B cell (primary cell): ENCODE results near the gene OR6C1. TPM values are rescaled to one million over a fixed set of nuclear protein-coding genes. Genes with fewer than 3 reads are reported as not detected.
"Not testable (repeated sequence)": the region's sequence is repeated elsewhere in the genome, so short reads cannot be mapped to it uniquely, and the experiment has no call there.

Source experiments
- ATAC-seq: fragments of 200-7000 bp; cut with Tn5 transposase; one replicate; pipeline ENCODE4 v1.10.0; 2021; ENCODE audit warnings: low read depth, mild to moderate bottlenecking, moderate number of reproducible peaks, moderate library complexity
- CTCF ChIA-PET: fragments of 350-600 bp; sonication (Branson Sonifier 250); formaldehyde crosslinking; loops from one replicate; lab custom pipeline; 2021; ENCODE audit warnings: antibody characterized with exemption, inconsistent platforms; lab: Charles Lee
- POLR2A ChIA-PET: fragments of 350-600 bp; sonication (Branson Sonifier 250); formaldehyde crosslinking; loops from one replicate; lab custom pipeline; 2021; ENCODE audit warnings: antibody characterized with exemption; lab: Charles Lee
- DNase-seq: peaks from one replicate; pipeline ENCODE4 v3.0.0; 2013
- H2AFZ ChIP-seq: 2 replicates; pipeline ENCODE4 v1.6.1; 2012; ENCODE audit warnings: mild to moderate bottlenecking, low read depth, low read length; ENCODE audit not compliant: insufficient read depth, poor library complexity, severe bottlenecking
- H3K27ac ChIP-seq, 2 donors: 1 replicate in 1 of 2; 2 replicates in 1 of 2; pipeline ENCODE4 v1.5.1; 2012 to 2013; ENCODE audit warnings: low read length in 2 of 2, mild to moderate bottlenecking in 2 of 2, moderate library complexity in 1 of 2
- H3K27me3 ChIP-seq, 4 experiments: fragments of 200-600 bp in 1 of 4; sonication (generic) in 1 of 4; replicated peaks in 1 of 4; 1 replicate in 2 of 4; 2 replicates in 2 of 4; pipeline versions ENCODE4 v1.6.1 to v1.7.0; 2013 to 2016; ENCODE audit warnings: low read length in 3 of 4, mild to moderate bottlenecking in 2 of 4, mixed read lengths in 1 of 4, moderate library complexity in 1 of 4; ENCODE audit not compliant: insufficient read depth in 4 of 4, control insufficient read depth in 3 of 4; ENCODE audit errors: control extremely low read depth in 1 of 4
- H3K36me3 ChIP-seq, 2 experiments: replicated peaks in 1 of 2; 1 replicate in 1 of 2; 2 replicates in 1 of 2; pipeline versions ENCODE4 v1.6.1 to v1.7.1; 2013; ENCODE audit warnings: low read length in 1 of 2; ENCODE audit not compliant: insufficient read depth in 2 of 2, control insufficient read depth in 1 of 2; ENCODE audit errors: control extremely low read depth in 1 of 2, extremely low read depth in 1 of 2
- H3K4me1 ChIP-seq, 2 donors: fragments of 200-600 bp in 1 of 2; sonication (generic) in 1 of 2; 1 replicate in 1 of 2; 2 replicates in 1 of 2; pipeline versions ENCODE4 v1.5.1 to v1.6.1; 2013 to 2017; ENCODE audit warnings: low read length in 2 of 2; ENCODE audit not compliant: control insufficient read depth in 2 of 2, insufficient read depth in 2 of 2
- H3K4me2 ChIP-seq: replicated peaks from 2 replicates; pipeline ENCODE3; 2012; ENCODE audit warnings: mild to moderate bottlenecking, low read depth, low read length; ENCODE audit not compliant: poor library complexity, severe bottlenecking
- H3K4me3 ChIP-seq, 5 experiments: fragments of 200-600 bp in 1 of 5; sonication (generic) in 1 of 5; 1 replicate in 3 of 5; 2 replicates in 2 of 5; pipeline versions ENCODE4 v1.5.1 to v1.7.0; 2011 to 2016; ENCODE audit warnings: low read length in 4 of 5, mild to moderate bottlenecking in 4 of 5, low read depth in 2 of 5, control low read depth in 1 of 5, moderate library complexity in 1 of 5; ENCODE audit not compliant: insufficient read depth in 1 of 5; ENCODE audit errors: control extremely low read depth in 1 of 5, extremely low read depth in 1 of 5
- H3K79me2 ChIP-seq: fragments of 200-600 bp; sonication (generic); one replicate; pipeline ENCODE4 v1.6.0; 2016; ENCODE audit warnings: low read length; ENCODE audit not compliant: control insufficient read depth, insufficient read depth
- H3K9ac ChIP-seq: fragments of 200-600 bp; sonication (generic); 2 replicates; pipeline ENCODE4 v1.6.1; 2017; ENCODE audit warnings: mild to moderate bottlenecking, low read length, moderate library complexity
- H3K9me3 ChIP-seq, 3 donors: one replicate each; pipeline versions ENCODE4 v1.6.1 to v1.7.1; 2013; ENCODE audit warnings: low read length in 2 of 3; ENCODE audit not compliant: control insufficient read depth in 2 of 3, insufficient read depth in 1 of 3; ENCODE audit errors: control extremely low read depth in 1 of 3
- H4K20me1 ChIP-seq: 2 replicates; pipeline ENCODE4 v1.6.0; 2012; ENCODE audit warnings: mild to moderate bottlenecking, low read length; ENCODE audit not compliant: insufficient read depth, control insufficient read depth, poor library complexity, severe bottlenecking
- H3K27ac Mint-ChIP-seq: one replicate; pipeline ENCODE4 v1.8.0; 2021; ENCODE audit warnings: mixed read lengths
- H3K27me3 Mint-ChIP-seq: one replicate; pipeline ENCODE4 v1.8.0; 2021; ENCODE audit warnings: mixed read lengths
- H3K4me1 Mint-ChIP-seq: one replicate; pipeline ENCODE4 v1.8.0; 2021; ENCODE audit warnings: mixed read lengths
- H3K4me3 Mint-ChIP-seq: one replicate; pipeline ENCODE4 v1.8.0; 2021; ENCODE audit warnings: mixed read lengths
- H3K9me3 Mint-ChIP-seq: one replicate; pipeline ENCODE4 v1.8.0; 2022; ENCODE audit warnings: mixed read lengths; ENCODE audit not compliant: insufficient read depth
- EZH2 ChIP-seq: IDR thresholded peaks from 2 replicates; pipeline ENCODE4 v1.6.1; 2012; ENCODE audit warnings: borderline replicate concordance, low read depth, mild to moderate bottlenecking, moderate library complexity, low read length; ENCODE audit not compliant: insufficient read depth, poor library complexity, severe bottlenecking
- WGBS: methylation state at CpG from one replicate; pipeline ENCODE4 v1.1.5; 2013; ENCODE audit warnings: missing lambda C conversion rate; ENCODE audit not compliant: insufficient coverage; 5-methylcytosine and 5-hydroxymethylcytosine counted together
- intact Hi-C: fragments of 100-400 bp; cut with micrococcal nuclease; formaldehyde crosslinking; loops from one replicate; pipeline ENCODE4 v1.10.0; 2022
- polyA plus RNA-seq: library from polyadenylated mRNA; depleted of rRNA; stranded (reverse); fragments of >200 nt; gene quantifications from 2 replicates; pipeline ENCODE4 v1.2.3, GENCODE V29; 2012
- total RNA-seq, 2 donors: library from RNA; stranded (reverse); fragments of 120-200 nt in 1 of 2; gene quantifications; 1 replicate in 1 of 2; 2 replicates in 1 of 2; pipeline versions ENCODE4 v1.2.3 to v1.2.4, GENCODE V29; 2013 to 2022
- TF ChIP-seq, protein P1 (sequence below): fragments of 200-600 bp; IDR thresholded peaks from one replicate; pipeline ENCODE4 v1.8.0; 2022; ENCODE audit warnings: antibody characterized with exemption, mild to moderate bottlenecking

The OR6C1 gene
- total and polyA plus RNA-seq, 2 donors (not counting 1 experiment from before 2014, with no cell fraction given) = not detected

DNA sequence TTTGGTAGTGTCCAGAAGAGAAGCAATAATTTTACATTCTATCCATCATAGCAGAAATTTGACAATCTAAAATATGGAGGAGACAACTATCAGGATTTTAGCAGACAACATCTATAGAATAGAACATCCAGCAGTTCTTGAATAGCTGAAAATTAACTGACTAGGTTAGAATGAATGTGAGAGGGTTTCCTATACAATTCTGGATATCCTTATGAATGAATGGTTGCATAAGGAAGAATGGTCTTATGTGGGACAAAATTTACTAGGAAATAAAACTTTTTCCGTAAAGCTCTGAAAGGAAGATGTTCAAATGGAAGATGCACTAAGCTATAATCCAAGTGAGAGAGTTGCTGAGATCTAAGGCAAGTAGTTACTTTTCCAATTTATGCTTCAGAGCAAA, 16.3 kb downstream of the OR6C1 start, which contains the start of gene OR6C3:
OR6C3 (plus strand) TSS at position 301 of the 400 bp plus-strand sequence. CDS start 955 bp downstream, outside the sequence.
- Histone ChIP-seq H2AFZ (no peak within 1 kb of the TSS), H3K4me2 (no peak within 1 kb of the TSS), H3K4me1 (no peaks in the 10 kb centered on the region), H4K20me1 (no peaks in the 10 kb centered on the region), H3K9ac (no peak within 1 kb of the TSS), H3K27me3 (no peaks in the 10 kb centered on the region), H3K27ac (no peak within 1 kb of the TSS), H3K4me3 (no peak within 1 kb of the TSS), H3K79me2 (no peaks in the 10 kb centered on the region), H3K9me3 (peaks cover 0 to 3% (median 0%) of the 10 kb centered on the region in 3 donors), H3K36me3 (no peaks in the 10 kb centered on the region)
- ATAC-seq = no peak
- Mint-ChIP-seq H3K4me3 (no peak within 1 kb of the TSS), H3K4me1 (no peaks in the 10 kb centered on the region), H3K27ac (no peak within 1 kb of the TSS), H3K27me3 (peaks cover 2% of the 10 kb centered on the region), H3K9me3 (no peaks in the 10 kb centered on the region)
- ChIA-PET CTCF (no interaction called here), POLR2A (no interaction called here)
- no peak for DNase-seq
- intact Hi-C loops = no loop called here
- no CpG with 5 or more reads among the region's 1 CpG for WGBS
- TF ChIP-seq, protein P1, sequence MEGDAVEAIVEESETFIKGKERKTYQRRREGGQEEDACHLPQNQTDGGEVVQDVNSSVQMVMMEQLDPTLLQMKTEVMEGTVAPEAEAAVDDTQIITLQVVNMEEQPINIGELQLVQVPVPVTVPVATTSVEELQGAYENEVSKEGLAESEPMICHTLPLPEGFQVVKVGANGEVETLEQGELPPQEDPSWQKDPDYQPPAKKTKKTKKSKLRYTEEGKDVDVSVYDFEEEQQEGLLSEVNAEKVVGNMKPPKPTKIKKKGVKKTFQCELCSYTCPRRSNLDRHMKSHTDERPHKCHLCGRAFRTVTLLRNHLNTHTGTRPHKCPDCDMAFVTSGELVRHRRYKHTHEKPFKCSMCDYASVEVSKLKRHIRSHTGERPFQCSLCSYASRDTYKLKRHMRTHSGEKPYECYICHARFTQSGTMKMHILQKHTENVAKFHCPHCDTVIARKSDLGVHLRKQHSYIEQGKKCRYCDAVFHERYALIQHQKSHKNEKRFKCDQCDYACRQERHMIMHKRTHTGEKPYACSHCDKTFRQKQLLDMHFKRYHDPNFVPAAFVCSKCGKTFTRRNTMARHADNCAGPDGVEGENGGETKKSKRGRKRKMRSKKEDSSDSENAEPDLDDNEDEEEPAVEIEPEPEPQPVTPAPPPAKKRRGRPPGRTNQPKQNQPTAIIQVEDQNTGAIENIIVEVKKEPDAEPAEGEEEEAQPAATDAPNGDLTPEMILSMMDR = no peak
- no peak for TF ChIP-seq EZH2

DNA sequence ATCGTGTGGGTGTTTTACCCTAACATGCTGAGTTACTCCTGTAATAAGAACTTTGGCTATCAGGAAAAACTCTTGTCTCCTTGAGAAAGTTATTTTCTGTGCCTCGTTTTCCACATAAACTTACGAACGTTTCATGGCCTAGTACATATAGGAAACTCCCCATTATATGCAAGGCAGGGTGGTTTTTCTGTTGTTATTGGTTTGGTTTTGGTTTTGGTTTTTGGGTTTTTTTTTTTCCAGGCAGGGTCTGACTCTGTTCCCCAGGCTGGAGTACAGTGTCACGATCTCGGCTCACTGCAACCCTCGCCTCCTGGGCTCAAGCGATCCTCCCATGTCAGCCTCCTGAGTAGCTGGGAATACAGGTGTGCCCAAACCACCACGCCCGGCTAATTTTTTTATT, 21.9 kb downstream of the OR6C1 start:
- POLR2A ChIA-PET = no interaction called here
- no peak overlapping the region for H3K4me3 Mint-ChIP-seq
- Histone ChIP-seq H3K27me3 (peaks cover 0 to 2% (median 0%) of the 10 kb centered on the region in 4 experiments), H3K79me2 (no peaks in the 10 kb centered on the region), H3K4me2 (no peak overlapping the region), H3K36me3 (no peaks in the 10 kb centered on the region), H3K4me1 (no peaks in the 10 kb centered on the region), H3K9ac (no peak overlapping the region), H2AFZ (no peak overlapping the region), H3K4me3 (no peak overlapping the region), H3K9me3 (no peaks in the 10 kb centered on the region), H4K20me1 (no peaks in the 10 kb centered on the region), H3K27ac (no peak overlapping the region)
- intact Hi-C loops = no loop called here
- no peak overlapping the region for H3K27ac Mint-ChIP-seq
- TF ChIP-seq, protein P1 = no peak
- no peak for TF ChIP-seq EZH2
- CTCF ChIA-PET = no interaction called here
- ATAC-seq = no peak
- 93% methylated on average over 7 of the region's 10 CpGs for WGBS
- H3K27me3 Mint-ChIP-seq = peaks cover 17% of the 10 kb centered on the region
- H3K9me3 Mint-ChIP-seq = no peaks in the 10 kb centered on the region
- H3K4me1 Mint-ChIP-seq = no peaks in the 10 kb centered on the region
- no peak for DNase-seq

DNA sequence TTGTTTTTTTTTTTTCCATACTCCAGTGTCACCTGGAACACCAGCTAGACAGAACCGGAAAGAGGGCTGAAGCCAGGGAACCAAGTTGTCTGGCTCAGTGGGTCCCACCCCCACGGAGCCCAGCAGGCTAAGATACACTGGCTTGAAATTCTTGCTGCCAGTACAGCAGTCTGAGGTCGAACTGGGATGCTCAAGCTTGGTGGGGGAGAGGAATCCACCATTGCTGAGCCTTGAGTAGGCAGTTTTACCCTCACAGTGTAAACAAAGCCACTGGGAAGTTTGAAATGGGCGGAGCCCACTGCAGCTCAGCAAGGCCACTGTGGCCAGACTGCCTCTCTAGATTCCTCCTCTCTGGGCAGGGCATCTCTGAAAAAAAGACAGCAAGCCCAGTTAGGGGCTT, 41.2 kb downstream of the OR6C1 start:
- 66% methylated on average over 4 of the region's 4 CpGs for WGBS
- H3K36me3 ChIP-seq, DNase-seq, intact Hi-C loops, H3K4me3 Mint-ChIP-seq, H3K4me1 Mint-ChIP-seq, H3K9me3 ChIP-seq, H3K4me3 ChIP-seq, H3K27ac Mint-ChIP-seq, H3K9me3 Mint-ChIP-seq, H2AFZ ChIP-seq, H3K27me3 ChIP-seq, CTCF ChIA-PET, H4K20me1 ChIP-seq, H3K27ac ChIP-seq, H3K79me2 ChIP-seq, ATAC-seq, H3K4me2 ChIP-seq, POLR2A ChIA-PET, H3K9ac ChIP-seq, H3K4me1 ChIP-seq: not testable (repeated sequence)
- peaks cover 22% of the 10 kb centered on the region for H3K27me3 Mint-ChIP-seq
